Activated naive CD8-positive, alpha-beta T cell (primary cell): ENCODE measurements around the gene PAH.

Source experiments
- H3K27ac Mint-ChIP-seq: one replicate; pipeline ENCODE4 v1.8.0; 2021; ENCODE audit warnings: mixed read lengths
- H3K27me3 Mint-ChIP-seq: one replicate; pipeline ENCODE4 v1.8.0; 2021; ENCODE audit warnings: mixed read lengths
- H3K36me3 Mint-ChIP-seq: one replicate; pipeline ENCODE4 v1.8.0; 2021; ENCODE audit warnings: mixed read lengths
- H3K4me1 Mint-ChIP-seq: one replicate; pipeline ENCODE4 v1.8.0; 2021; ENCODE audit warnings: low read depth, mixed read lengths
- H3K4me3 Mint-ChIP-seq: one replicate; pipeline ENCODE4 v1.8.0; 2021; ENCODE audit warnings: mild to moderate bottlenecking, mixed read lengths
- H3K9me3 Mint-ChIP-seq: one replicate; pipeline ENCODE4 v1.8.0; 2021; ENCODE audit warnings: low read depth, mixed read lengths

PAH gene

GRCh38 chr12:102888511-102888910 lies 28.5 kb downstream of the PAH start:
- Mint-ChIP-seq H3K27me3 (peaks cover 3% of the 10 kb centered on the region), H3K9me3 (no peaks in the 10 kb centered on the region), H3K4me3 (no peak overlapping the region), H3K4me1 (no peaks in the 10 kb centered on the region), H3K36me3 (no peaks in the 10 kb centered on the region), H3K27ac (no peak overlapping the region)

GRCh38 chr12:102885043-102885932 lies 31.8 kb downstream of the PAH start:
- H3K36me3 Mint-ChIP-seq = no peaks in the 10 kb centered on the region
- H3K9me3 Mint-ChIP-seq = no peaks in the 10 kb centered on the region
- no peak overlapping the region for H3K27ac Mint-ChIP-seq
- peaks cover 15% of the 10 kb centered on the region for H3K27me3 Mint-ChIP-seq
- no peaks in the 10 kb centered on the region for H3K4me1 Mint-ChIP-seq
- H3K4me3 Mint-ChIP-seq = no peak overlapping the region

GRCh38 chr12:102883204-102883799 lies 33.7 kb downstream of the PAH start:
- Mint-ChIP-seq H3K4me3 (no peak overlapping the region), H3K4me1 (no peaks in the 10 kb centered on the region), H3K9me3 (no peaks in the 10 kb centered on the region), H3K27ac (no peak overlapping the region), H3K36me3 (no peaks in the 10 kb centered on the region), H3K27me3 (peaks cover 17% of the 10 kb centered on the region)

GRCh38 chr12:102880783-102881182 lies 36.3 kb downstream of the PAH start:
- peaks cover 18% of the 10 kb centered on the region for H3K27me3 Mint-ChIP-seq
- no peaks in the 10 kb centered on the region for H3K4me1 Mint-ChIP-seq
- no peaks in the 10 kb centered on the region for H3K9me3 Mint-ChIP-seq
- no peak overlapping the region for H3K27ac Mint-ChIP-seq
- no peaks in the 10 kb centered on the region for H3K36me3 Mint-ChIP-seq
- H3K4me3 Mint-ChIP-seq = no peak overlapping the region

- H3K4me1 Mint-ChIP-seq = no peaks in the 10 kb centered on the region
- no peak overlapping the region for H3K4me3 Mint-ChIP-seq
- H3K27ac Mint-ChIP-seq = no peak overlapping the region
- H3K9me3 Mint-ChIP-seq = no peaks in the 10 kb centered on the region
- H3K27me3 Mint-ChIP-seq = peaks cover 20% of the 10 kb centered on the region
- no peaks in the 10 kb centered on the region for H3K36me3 Mint-ChIP-seq
These were observed 37.8 kb downstream of the PAH start for GRCh38 chr12:102879144-102879763.

GRCh38 chr12:102876883-102877282 lies 40.2 kb downstream of the PAH start:
- Mint-ChIP-seq H3K27ac (no peak overlapping the region), H3K27me3 (peaks cover 22% of the 10 kb centered on the region), H3K4me3 (no peak overlapping the region), H3K4me1 (no peaks in the 10 kb centered on the region), H3K9me3 (no peaks in the 10 kb centered on the region), H3K36me3 (no peaks in the 10 kb centered on the region)

GRCh38 chr12:102874819-102875218 lies 42.2 kb downstream of the PAH start:
- H3K36me3 Mint-ChIP-seq = no peaks in the 10 kb centered on the region

GRCh38 chr12:102873077-102873476 lies 44.0 kb downstream of the PAH start:
- Mint-ChIP-seq H3K9me3 (no peaks in the 10 kb centered on the region), H3K4me3 (no peak overlapping the region)

More at GRCh38 chr12:102874819-102875218, 42.2 kb downstream of the PAH start:
- no peaks in the 10 kb centered on the region for H3K9me3 Mint-ChIP-seq
- no peak overlapping the region for H3K4me3 Mint-ChIP-seq
- peaks cover 12% of the 10 kb centered on the region for H3K27me3 Mint-ChIP-seq
- H3K27ac Mint-ChIP-seq = no peak overlapping the region
- no peaks in the 10 kb centered on the region for H3K4me1 Mint-ChIP-seq

GRCh38 chr12:102871014-102871413 lies 46.0 kb downstream of the PAH start:
- Mint-ChIP-seq H3K4me1 (no peaks in the 10 kb centered on the region), H3K4me3 (no peak overlapping the region), H3K27me3 (peaks cover 6% of the 10 kb centered on the region), H3K27ac (no peak overlapping the region), H3K36me3 (no peaks in the 10 kb centered on the region), H3K9me3 (no peaks in the 10 kb centered on the region)

More at GRCh38 chr12:102873077-102873476, 44.0 kb downstream of the PAH start:
- Mint-ChIP-seq H3K4me1 (no peaks in the 10 kb centered on the region), H3K27me3 (peaks cover 8% of the 10 kb centered on the region), H3K27ac (no peak overlapping the region), H3K36me3 (no peaks in the 10 kb centered on the region)

GRCh38 chr12:102869571-102869970 lies 47.5 kb downstream of the PAH start:
- Mint-ChIP-seq H3K36me3 (no peaks in the 10 kb centered on the region), H3K9me3 (no peaks in the 10 kb centered on the region), H3K27ac (no peak overlapping the region), H3K4me3 (no peak overlapping the region), H3K4me1 (no peaks in the 10 kb centered on the region), H3K27me3 (peaks cover 4% of the 10 kb centered on the region)

- no peaks in the 10 kb centered on the region for H3K9me3 Mint-ChIP-seq
- no peak overlapping the region for H3K4me3 Mint-ChIP-seq
- H3K27me3 Mint-ChIP-seq = no peaks in the 10 kb centered on the region
- no peak overlapping the region for H3K27ac Mint-ChIP-seq
- no peaks in the 10 kb centered on the region for H3K4me1 Mint-ChIP-seq
- H3K36me3 Mint-ChIP-seq = no peaks in the 10 kb centered on the region
These were observed 51.0 kb downstream of the PAH start for GRCh38 chr12:102865821-102866615.

- H3K27me3 Mint-ChIP-seq = no peaks in the 10 kb centered on the region
- no peaks in the 10 kb centered on the region for H3K36me3 Mint-ChIP-seq
- no peaks in the 10 kb centered on the region for H3K9me3 Mint-ChIP-seq
- H3K4me1 Mint-ChIP-seq = no peaks in the 10 kb centered on the region
- H3K27ac Mint-ChIP-seq = no peak overlapping the region
- no peak overlapping the region for H3K4me3 Mint-ChIP-seq
These were observed 54.6 kb downstream of the PAH start for GRCh38 chr12:102862486-102862885.

- Mint-ChIP-seq H3K4me1 (no peaks in the 10 kb centered on the region), H3K4me3 (no peak overlapping the region), H3K27ac (no peak overlapping the region), H3K27me3 (peaks cover 11% of the 10 kb centered on the region), H3K9me3 (no peaks in the 10 kb centered on the region), H3K36me3 (no peaks in the 10 kb centered on the region)
These were observed 65.8 kb downstream of the PAH start for GRCh38 chr12:102851246-102851645.

GRCh38 chr12:102849722-102850447 lies 67.2 kb downstream of the PAH start:
- Mint-ChIP-seq H3K4me1 (no peaks in the 10 kb centered on the region), H3K4me3 (no peak overlapping the region), H3K27ac (no peak overlapping the region), H3K36me3 (no peaks in the 10 kb centered on the region), H3K27me3 (peaks cover 11% of the 10 kb centered on the region), H3K9me3 (no peaks in the 10 kb centered on the region)
